Kidney epithelial cell (primary cell): ENCODE data around the gene TRMT2A. TPM values are rescaled to one million over a fixed set of nuclear protein-coding genes. Genes with fewer than 3 reads are reported as not detected.

Source experiments
- DNase-seq: peaks from one replicate; pipeline ENCODE4 v3.0.0-alpha.2; 2010; ENCODE audit warnings: low read depth
- H3K27me3 ChIP-seq: 2 replicates; pipeline ENCODE4 v1.6.0; 2011; ENCODE audit warnings: low read length; ENCODE audit not compliant: control insufficient read depth, insufficient read depth
- H3K36me3 ChIP-seq: 2 replicates; pipeline ENCODE4 v1.5.1; 2011; ENCODE audit warnings: low read length; ENCODE audit not compliant: control insufficient read depth, insufficient read depth
- H3K4me3 ChIP-seq: 2 replicates; pipeline ENCODE4 v1.5.1; 2011; ENCODE audit warnings: low read depth, mild to moderate bottlenecking, control low read depth, low read length
- total RNA-seq: library from RNA; depleted of rRNA; stranded (reverse); fragments of >200 nt; gene quantifications from 2 replicates; pipeline ENCODE4 v1.2.3, GENCODE V29; 2015
- TF ChIP-seq, protein P1 (sequence below): IDR thresholded peaks from 2 replicates; pipeline ENCODE4 v1.5.1; 2011; ENCODE audit warnings: mild to moderate bottlenecking, moderate library complexity, low read length, control low read depth, inconsistent platforms; ENCODE audit not compliant: insufficient read depth, poor library complexity, severe bottlenecking

TRMT2A gene, protein sequence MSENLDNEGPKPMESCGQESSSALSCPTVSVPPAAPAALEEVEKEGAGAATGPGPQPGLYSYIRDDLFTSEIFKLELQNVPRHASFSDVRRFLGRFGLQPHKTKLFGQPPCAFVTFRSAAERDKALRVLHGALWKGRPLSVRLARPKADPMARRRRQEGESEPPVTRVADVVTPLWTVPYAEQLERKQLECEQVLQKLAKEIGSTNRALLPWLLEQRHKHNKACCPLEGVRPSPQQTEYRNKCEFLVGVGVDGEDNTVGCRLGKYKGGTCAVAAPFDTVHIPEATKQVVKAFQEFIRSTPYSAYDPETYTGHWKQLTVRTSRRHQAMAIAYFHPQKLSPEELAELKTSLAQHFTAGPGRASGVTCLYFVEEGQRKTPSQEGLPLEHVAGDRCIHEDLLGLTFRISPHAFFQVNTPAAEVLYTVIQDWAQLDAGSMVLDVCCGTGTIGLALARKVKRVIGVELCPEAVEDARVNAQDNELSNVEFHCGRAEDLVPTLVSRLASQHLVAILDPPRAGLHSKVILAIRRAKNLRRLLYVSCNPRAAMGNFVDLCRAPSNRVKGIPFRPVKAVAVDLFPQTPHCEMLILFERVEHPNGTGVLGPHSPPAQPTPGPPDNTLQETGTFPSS
- total RNA-seq = 44.5 and 56.3 TPM in 2 replicates

DNA sequence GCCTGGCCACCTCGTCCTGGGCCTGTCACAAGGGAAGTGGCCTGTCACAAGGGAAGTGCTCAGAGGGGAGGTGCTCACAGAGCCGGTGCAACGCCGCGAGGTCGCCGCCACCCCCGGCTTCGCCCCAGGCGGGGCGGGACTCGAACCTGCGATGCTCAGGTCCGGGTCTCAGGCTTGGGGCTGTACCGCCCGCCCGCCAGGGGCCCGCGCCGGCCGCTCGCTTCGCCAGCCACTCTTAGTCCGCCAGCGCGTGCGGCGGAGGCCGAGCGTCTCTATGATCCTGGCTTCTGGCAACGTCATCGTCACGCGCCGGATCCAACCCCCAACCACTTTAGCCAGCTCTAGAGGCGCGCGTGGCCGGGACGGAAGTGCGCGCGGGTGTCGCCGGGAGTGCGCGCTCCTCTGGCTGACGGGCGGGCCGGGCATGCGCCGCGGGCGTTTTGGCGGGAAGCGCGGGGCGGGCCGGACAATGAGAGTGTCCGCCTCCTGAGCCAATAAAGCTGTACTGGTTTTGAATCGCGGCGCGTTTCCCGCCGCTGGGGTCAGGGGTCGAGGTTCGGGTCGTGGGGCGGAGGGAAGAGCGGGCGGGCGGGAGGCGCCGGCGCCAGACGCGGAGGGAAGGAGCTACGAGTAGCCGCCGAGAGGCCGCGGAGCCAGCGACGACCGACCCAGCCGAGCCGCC, at the start of gene TRMT2A:
Gene TRMT2A (minus strand): TSS at position 276 of the 682 bp plus-strand sequence. CDS start 320 bp downstream, outside the sequence.
- DNase-seq = peak; percentile 75
- TF ChIP-seq, protein P1, sequence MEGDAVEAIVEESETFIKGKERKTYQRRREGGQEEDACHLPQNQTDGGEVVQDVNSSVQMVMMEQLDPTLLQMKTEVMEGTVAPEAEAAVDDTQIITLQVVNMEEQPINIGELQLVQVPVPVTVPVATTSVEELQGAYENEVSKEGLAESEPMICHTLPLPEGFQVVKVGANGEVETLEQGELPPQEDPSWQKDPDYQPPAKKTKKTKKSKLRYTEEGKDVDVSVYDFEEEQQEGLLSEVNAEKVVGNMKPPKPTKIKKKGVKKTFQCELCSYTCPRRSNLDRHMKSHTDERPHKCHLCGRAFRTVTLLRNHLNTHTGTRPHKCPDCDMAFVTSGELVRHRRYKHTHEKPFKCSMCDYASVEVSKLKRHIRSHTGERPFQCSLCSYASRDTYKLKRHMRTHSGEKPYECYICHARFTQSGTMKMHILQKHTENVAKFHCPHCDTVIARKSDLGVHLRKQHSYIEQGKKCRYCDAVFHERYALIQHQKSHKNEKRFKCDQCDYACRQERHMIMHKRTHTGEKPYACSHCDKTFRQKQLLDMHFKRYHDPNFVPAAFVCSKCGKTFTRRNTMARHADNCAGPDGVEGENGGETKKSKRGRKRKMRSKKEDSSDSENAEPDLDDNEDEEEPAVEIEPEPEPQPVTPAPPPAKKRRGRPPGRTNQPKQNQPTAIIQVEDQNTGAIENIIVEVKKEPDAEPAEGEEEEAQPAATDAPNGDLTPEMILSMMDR = no peak
- peak within 1 kb of the TSS; percentile 90 for H3K4me3 ChIP-seq
- peaks cover 6% of the 10 kb centered on the region for H3K36me3 ChIP-seq
- H3K27me3 ChIP-seq = no peaks in the 10 kb centered on the region

DNA sequence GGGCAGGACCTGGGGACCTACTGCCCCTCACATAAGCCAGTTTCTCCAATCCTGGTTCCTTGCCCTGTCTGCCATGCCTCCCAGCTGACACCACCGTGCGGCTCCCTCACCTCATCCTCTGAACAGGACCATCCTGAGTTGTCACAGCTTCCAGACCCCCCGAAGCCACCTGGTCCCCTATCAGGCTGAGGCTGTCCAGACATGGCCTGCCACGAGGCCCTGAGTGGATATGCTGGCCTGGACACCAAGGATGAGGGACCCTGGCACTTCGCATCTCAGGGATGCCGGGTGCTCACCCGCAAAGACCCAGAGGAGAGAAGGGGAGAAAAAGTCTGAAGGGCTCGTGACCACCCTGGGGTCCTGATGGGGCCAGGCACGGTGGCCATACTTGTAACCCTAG, 49.7 kb upstream of the TRMT2A start:
- H3K27me3 ChIP-seq = peaks cover 14% of the 10 kb centered on the region
- no peaks in the 10 kb centered on the region for H3K36me3 ChIP-seq
- H3K4me3 ChIP-seq = no peak overlapping the region
- no peak for DNase-seq
- TF ChIP-seq, protein P1 = no peak

DNA sequence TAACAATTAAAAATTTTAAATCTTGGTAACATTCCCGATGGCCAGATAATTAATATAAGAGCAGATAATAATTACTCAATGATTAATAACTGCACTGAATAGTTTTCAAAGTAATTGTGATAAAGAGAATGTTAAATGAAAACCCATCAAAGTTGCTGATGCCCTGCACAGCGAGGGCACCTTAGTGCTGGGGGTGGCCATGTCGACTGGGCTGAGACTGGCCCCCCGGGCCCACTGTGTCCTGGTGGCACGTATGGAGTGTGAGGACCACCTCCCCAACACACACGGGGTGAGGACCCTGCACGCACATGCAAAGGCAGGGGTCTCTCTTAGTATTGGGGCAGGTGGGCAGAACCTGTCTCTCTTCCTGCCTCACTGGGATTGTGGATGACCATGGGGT, 48.9 kb upstream of the TRMT2A start:
- H3K27me3 ChIP-seq = peaks cover 14% of the 10 kb centered on the region
- DNase-seq = no peak
- no peaks in the 10 kb centered on the region for H3K36me3 ChIP-seq
- TF ChIP-seq, protein P1 = no peak
- no peak overlapping the region for H3K4me3 ChIP-seq

DNA sequence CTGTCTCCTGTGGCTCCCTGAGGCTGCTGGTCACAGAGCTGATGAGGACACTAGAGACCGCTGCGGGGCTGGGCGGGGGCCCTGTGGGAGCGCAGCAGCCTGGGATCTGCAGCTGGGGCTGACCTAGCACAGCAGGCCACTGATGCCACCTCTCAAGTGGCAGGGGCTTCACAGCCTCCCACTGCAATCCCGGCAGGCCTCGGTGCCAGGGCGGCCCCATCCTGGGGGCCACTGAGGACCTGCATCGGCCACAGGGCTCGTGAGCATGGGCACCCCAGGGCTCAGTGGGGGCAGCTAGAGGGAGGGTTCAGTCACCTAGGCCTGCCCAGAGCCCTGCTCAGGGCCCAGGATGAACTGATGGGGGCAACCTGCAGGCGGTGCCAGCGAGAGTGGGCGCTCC, 48.4 kb upstream of the TRMT2A start:
- peaks cover 10% of the 10 kb centered on the region for H3K27me3 ChIP-seq
- TF ChIP-seq, protein P1 = no peak

DNA sequence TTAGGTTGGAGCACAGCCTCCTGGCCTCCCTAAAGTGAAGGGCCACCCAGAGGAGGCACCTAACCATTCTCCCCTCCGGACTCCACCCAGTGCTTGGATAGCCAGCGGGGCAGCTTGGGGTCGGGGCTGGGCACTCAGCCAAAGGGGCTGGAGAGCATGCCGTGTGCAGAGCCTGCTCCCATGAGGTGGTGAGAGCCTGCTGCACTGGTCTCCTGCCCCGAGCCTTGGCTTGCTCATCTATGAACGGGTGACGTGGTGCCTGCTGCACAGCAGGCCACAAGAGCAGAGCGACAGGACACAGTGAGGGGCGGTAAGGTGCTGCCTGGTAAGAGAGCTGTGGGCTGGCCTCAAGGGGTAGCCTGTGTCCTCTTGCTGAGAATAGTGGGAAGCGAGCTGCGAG, 47.8 kb upstream of the TRMT2A start:
- H3K36me3 ChIP-seq = no peaks in the 10 kb centered on the region
- no peak for DNase-seq
- peaks cover 11% of the 10 kb centered on the region for H3K27me3 ChIP-seq
- no peak overlapping the region for H3K4me3 ChIP-seq
- TF ChIP-seq, protein P1 = no peak

More for the DNA sequence above, 48.4 kb upstream of the TRMT2A start:
- DNase-seq = no peak
- Histone ChIP-seq H3K4me3 (no peak overlapping the region), H3K36me3 (no peaks in the 10 kb centered on the region)
